ENCODE data around the gene MYO18B.

DNA sequence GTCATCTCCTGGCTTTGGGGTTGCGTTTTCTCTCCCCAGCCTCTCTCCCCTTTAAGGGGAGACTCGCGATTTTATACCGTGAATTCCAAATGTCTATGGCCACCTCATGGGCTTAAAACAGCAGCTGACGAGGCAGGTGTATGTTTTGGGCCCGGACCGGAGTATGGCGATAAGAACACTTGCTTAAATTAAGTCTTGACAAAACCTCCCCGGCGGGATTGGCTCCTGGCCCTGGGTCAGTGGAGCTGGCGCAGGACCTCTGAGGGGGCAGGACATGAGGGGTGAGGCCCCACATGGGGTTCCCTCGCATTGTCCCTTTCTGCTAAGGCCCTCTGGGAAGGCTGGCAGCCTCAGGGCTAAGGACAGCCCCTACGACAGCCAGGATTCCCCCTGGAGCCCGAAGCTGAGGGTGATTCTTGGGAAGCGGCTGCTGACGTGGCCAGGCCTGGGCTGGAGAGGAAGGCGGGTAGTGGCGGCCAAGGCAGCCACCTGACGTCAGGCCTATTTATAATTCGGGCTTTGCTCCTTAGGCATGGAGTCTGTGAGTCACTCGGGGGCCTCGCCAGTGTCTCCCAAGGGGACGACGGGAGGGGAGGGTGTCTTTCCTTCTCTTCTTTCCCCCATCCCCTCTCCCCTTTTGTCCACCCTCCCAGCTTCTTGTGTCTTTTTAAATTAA, 12.7 kb downstream of the MYO18B start:
- no peak for TF ChIP-seq RFX5 (IDR thresholded peaks at IDR 0.05; ENCODE audit: borderline replicate concordance, low read depth, low read length)
- TF ChIP-seq RAD21 (IDR thresholded peaks at IDR 0.05 in 1 of 2, conservative IDR thresholded peaks at IDR 0.05 in 1 of 2; ENCODE audit: low read depth in 2 of 2, low read length in 2 of 2), result no peak
- TF ChIP-seq TAF1 (IDR thresholded peaks at IDR 0.05; ENCODE audit: low read depth, low read length), result no peak
- TF ChIP-seq RXRA (IDR thresholded peaks at IDR 0.05; ENCODE audit: insufficient read depth, low read depth, low read length), result no peak
- no peak for TF ChIP-seq POLR2AphosphoS5 (IDR thresholded peaks at IDR 0.05; ENCODE audit: low read depth, low read length)
